Measurements from ENCODE around the gene TNS3.

Gene TNS3

GRCh38 chr7:47501406-47501805 is 80.5 kb downstream of the TNS3 start:
- TF ChIP-seq, protein P1, sequence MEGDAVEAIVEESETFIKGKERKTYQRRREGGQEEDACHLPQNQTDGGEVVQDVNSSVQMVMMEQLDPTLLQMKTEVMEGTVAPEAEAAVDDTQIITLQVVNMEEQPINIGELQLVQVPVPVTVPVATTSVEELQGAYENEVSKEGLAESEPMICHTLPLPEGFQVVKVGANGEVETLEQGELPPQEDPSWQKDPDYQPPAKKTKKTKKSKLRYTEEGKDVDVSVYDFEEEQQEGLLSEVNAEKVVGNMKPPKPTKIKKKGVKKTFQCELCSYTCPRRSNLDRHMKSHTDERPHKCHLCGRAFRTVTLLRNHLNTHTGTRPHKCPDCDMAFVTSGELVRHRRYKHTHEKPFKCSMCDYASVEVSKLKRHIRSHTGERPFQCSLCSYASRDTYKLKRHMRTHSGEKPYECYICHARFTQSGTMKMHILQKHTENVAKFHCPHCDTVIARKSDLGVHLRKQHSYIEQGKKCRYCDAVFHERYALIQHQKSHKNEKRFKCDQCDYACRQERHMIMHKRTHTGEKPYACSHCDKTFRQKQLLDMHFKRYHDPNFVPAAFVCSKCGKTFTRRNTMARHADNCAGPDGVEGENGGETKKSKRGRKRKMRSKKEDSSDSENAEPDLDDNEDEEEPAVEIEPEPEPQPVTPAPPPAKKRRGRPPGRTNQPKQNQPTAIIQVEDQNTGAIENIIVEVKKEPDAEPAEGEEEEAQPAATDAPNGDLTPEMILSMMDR (IDR thresholded peaks at IDR 0.05; ENCODE audit: borderline replicate concordance, insufficient read depth, low read depth, low read length) = no peak

GRCh38 chr7:47500103-47500563 is 81.8 kb downstream of the TNS3 start:
- TF ChIP-seq, protein P1 (IDR thresholded peaks at IDR 0.05; ENCODE audit: borderline replicate concordance, insufficient read depth, low read depth, low read length) = no peak
- no peak overlapping the region for H3K4me3 ChIP-seq (ENCODE audit: low read depth, low read length)

More at GRCh38 chr7:47501406-47501805, 80.5 kb downstream of the TNS3 start:
- H3K4me3 ChIP-seq (ENCODE audit: low read depth, low read length) = no peak overlapping the region

DNA sequence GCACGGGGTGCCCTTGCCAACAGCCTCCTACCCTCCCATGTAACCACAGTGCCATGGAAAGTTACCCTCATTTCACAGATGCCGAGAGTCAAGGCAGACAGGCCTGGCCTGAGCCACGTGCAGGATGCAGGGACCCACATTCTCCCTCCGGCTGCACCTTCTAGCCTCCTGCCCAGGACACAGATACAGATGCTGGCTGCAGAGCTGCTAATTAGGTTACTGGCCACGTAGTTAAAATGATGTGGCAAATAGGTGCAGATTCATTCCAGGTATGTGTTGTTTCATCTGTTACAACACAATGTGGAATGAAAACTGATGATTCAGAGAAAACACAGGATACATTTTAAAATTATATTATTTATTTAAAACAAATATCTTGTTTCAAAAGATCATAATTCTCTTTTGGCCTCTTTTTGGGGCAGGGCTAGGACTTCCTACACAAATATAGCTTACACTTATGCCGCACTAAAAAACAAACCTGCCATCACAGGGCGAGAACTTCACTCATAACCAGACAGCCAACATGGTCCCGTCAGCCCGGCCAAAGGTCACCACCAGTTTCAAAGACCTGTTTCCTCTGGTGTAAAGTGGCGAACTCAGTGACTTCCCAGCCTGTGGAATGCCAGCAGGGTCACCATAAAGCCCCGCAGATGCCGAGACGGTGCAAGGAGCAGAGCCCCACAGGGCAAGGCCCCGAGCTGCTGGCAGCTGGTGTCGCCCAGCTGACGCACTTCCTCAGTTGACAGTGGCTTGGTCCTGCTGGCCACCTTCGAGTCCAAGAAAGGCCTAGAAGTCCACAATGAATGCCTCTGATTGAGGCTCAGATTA is 83.5 kb downstream of the TNS3 start:
- TF ChIP-seq, protein P1 (IDR thresholded peaks at IDR 0.05; ENCODE audit: borderline replicate concordance, insufficient read depth, low read depth, low read length) = no peak

DNA sequence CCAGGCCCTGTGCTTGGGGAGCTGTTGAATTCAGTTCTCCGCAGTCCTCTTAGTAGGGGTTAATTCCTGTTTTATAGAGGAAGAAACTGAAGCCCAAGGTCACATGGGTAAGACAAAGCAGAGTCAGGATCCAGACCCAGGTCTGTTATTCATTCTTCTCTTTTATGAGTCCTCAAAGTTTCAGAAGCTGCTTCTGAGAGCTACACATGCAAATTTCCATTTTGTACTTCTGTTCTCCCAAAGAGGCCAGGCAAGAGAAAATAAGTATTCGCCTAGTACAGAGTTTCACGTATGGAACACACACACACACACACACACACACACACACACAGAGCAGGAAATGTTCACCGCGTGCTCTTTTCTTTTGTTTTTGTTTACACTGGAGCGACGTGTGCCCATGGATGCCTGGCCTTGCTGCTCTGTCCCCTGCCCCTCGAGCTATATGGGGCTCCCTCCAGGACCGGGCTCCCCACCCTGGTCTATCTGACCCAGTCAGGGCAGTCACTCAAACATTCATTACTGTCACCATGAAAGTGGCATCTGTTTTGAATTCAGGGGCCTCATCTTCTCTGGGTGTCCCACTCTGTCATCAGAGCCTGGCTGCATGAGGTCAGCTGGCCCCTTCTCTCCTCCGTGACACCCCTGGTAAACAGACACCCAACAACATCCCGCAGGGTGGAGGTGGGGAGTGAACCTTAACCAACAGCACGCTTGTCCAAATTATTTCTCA is 84.4 kb downstream of the TNS3 start:
- TF ChIP-seq, protein P1 (IDR thresholded peaks at IDR 0.05; ENCODE audit: borderline replicate concordance, insufficient read depth, low read depth, low read length) = no peak
- no peak overlapping the region for H3K4me3 ChIP-seq (ENCODE audit: low read depth, low read length)

More for the DNA sequence above, 83.5 kb downstream of the TNS3 start:
- H3K4me3 ChIP-seq (ENCODE audit: low read depth, low read length) = no peak overlapping the region

DNA sequence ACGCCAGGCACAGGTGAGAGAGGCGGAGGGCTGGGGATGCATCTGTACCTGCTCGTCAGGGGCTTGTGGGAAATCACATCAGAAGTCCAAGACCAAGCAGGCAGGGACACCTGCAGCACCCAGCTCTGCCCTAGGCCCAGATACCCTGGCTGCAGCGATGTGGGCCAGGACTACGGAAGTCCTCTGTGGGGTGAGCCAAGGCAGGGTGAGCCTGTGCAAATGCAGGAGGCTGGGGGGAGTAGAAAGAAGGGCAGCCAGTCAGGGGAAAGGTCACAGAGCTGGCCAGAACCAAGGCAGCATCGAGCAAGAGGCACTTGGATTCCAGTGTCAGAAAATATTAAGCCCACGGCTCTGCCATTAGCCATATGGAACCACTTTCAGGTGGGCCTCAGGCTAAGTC is 85.2 kb downstream of the TNS3 start:
- TF ChIP-seq, protein P1 (IDR thresholded peaks at IDR 0.05; ENCODE audit: borderline replicate concordance, insufficient read depth, low read depth, low read length) = no peak
- no peak overlapping the region for H3K4me3 ChIP-seq (ENCODE audit: low read depth, low read length)

- TF ChIP-seq, protein P1 (IDR thresholded peaks at IDR 0.05; ENCODE audit: borderline replicate concordance, insufficient read depth, low read depth, low read length) = no peak
- H3K4me3 ChIP-seq (ENCODE audit: low read depth, low read length) = no peak overlapping the region
Observed at GRCh38 chr7:47496056-47496665, 85.8 kb downstream of the TNS3 start.

Data from GM12875 (cell line).